GM23338 (cell line): Measurements from ENCODE around the gene SLC22A4. TPM values are rescaled to one million over a fixed set of nuclear protein-coding genes. Genes with fewer than 3 reads are reported as not detected.

Experiments used
- ATAC-seq: fragments of 200-7000 bp; cut with Tn5 transposase; 3 replicates; pipeline ENCODE4 v1.9.1; 2020
- DNase-seq: peaks from one replicate; pipeline ENCODE4 v3.0.0-alpha.2; 2015; ENCODE audit warnings: low spot score
- H2AFZ ChIP-seq: fragments of 200-600 bp; sonication (generic); 2 replicates; pipeline ENCODE4 v1.8.0; 2016; ENCODE audit warnings: antibody characterized with exemption, mild to moderate bottlenecking, moderate library complexity
- H3F3A ChIP-seq: fragments of 200-600 bp; sonication (generic); replicated peaks from 2 replicates; pipeline ENCODE4 v1.8.0; 2017; ENCODE audit warnings: antibody characterized with exemption, mixed run types, low read depth
- H3K27ac ChIP-seq: fragments of 200-600 bp; sonication (generic); 2 replicates; pipeline ENCODE4 v1.6.1; 2016; ENCODE audit warnings: low read depth
- H3K27me3 ChIP-seq: fragments of 200-600 bp; sonication (generic); 2 replicates; pipeline ENCODE4 v1.8.0; 2016; ENCODE audit warnings: mild to moderate bottlenecking, mixed run types, moderate library complexity; ENCODE audit not compliant: insufficient read depth
- H3K36me3 ChIP-seq: fragments of 200-600 bp; sonication (generic); 2 replicates; pipeline ENCODE4 v1.8.0; 2016; ENCODE audit warnings: mild to moderate bottlenecking; ENCODE audit not compliant: insufficient read depth
- H3K4me1 ChIP-seq: fragments of 200-600 bp; sonication (generic); 2 replicates; pipeline ENCODE4 v1.8.0; 2016; ENCODE audit warnings: mild to moderate bottlenecking, moderate library complexity; ENCODE audit not compliant: insufficient read depth
- H3K4me2 ChIP-seq: fragments of 200-600 bp; sonication (generic); 2 replicates; pipeline ENCODE4 v1.7.1; 2017; ENCODE audit warnings: mixed run types
- H3K4me3 ChIP-seq: fragments of 200-600 bp; sonication (generic); 2 replicates; pipeline ENCODE4 v1.6.1; 2016; ENCODE audit warnings: mixed run types
- H3K79me2 ChIP-seq: fragments of 200-600 bp; sonication (generic); replicated peaks from 2 replicates; pipeline ENCODE4 v1.8.0; 2017; ENCODE audit warnings: mild to moderate bottlenecking; ENCODE audit not compliant: insufficient read depth
- H3K9me2 ChIP-seq: fragments of 200-600 bp; sonication (generic); 2 replicates; pipeline ENCODE4 v1.8.0; 2017; ENCODE audit not compliant: insufficient read depth
- H4K20me1 ChIP-seq: fragments of 200-600 bp; sonication (generic); replicated peaks from 2 replicates; pipeline ENCODE4 v1.8.0; 2017; ENCODE audit warnings: mild to moderate bottlenecking; ENCODE audit not compliant: insufficient read depth
- H3K27ac Mint-ChIP-seq: 2 replicates; pipeline ENCODE4 v1.8.0; 2020; ENCODE audit warnings: inconsistent platforms, mild to moderate bottlenecking, moderate library complexity, mixed read lengths
- H3K27me3 Mint-ChIP-seq: 3 replicates; pipeline ENCODE4 v1.8.0; 2022; ENCODE audit warnings: low read depth, mild to moderate bottlenecking, moderate library complexity, mixed read lengths, inconsistent platforms; ENCODE audit not compliant: insufficient read depth, poor library complexity
- H3K36me3 Mint-ChIP-seq: 3 replicates; pipeline ENCODE4 v1.8.0; 2021; ENCODE audit warnings: low read depth, mild to moderate bottlenecking, inconsistent platforms, moderate library complexity, mixed read lengths
- H3K4me1 Mint-ChIP-seq: 3 replicates; pipeline ENCODE4 v1.8.0; 2020; ENCODE audit warnings: mild to moderate bottlenecking, inconsistent platforms, mixed read lengths
- H3K4me3 Mint-ChIP-seq: 3 replicates; pipeline ENCODE4 v1.8.0; 2021; ENCODE audit warnings: moderate library complexity, mild to moderate bottlenecking, inconsistent platforms, mixed read lengths
- H3K9me3 Mint-ChIP-seq: 3 replicates; pipeline ENCODE4 v1.8.0; 2020; ENCODE audit warnings: moderate library complexity, mild to moderate bottlenecking, inconsistent platforms, mixed read lengths
- CREB1 ChIP-seq: fragments of 250-450 bp; sonication (Bioruptor Pico); IDR thresholded peaks from 2 replicates; pipeline ENCODE4 v1.5.0; 2020; ENCODE audit warnings: low read depth, mild to moderate bottlenecking, moderate library complexity
- CTCF ChIP-seq, 2 experiments: fragments of 200-600 bp in 1 of 2; sonication (generic) in 1 of 2; conservative IDR thresholded peaks; 2 replicates each; pipeline versions ENCODE4 v1.5.1 to v1.6.1; 2016 to 2017; ENCODE audit warnings: antibody characterized with exemption in 2 of 2, low read depth in 2 of 2, mild to moderate bottlenecking in 2 of 2, moderate library complexity in 1 of 2
- EZH2phosphoT487 ChIP-seq: fragments of 200-600 bp; sonication (generic); IDR thresholded peaks from one replicate; pipeline ENCODE4 v1.8.1; 2018; ENCODE audit warnings: antibody characterized with exemption; ENCODE audit not compliant: unreplicated experiment
- NANOG ChIP-seq: IDR thresholded peaks from 2 replicates; pipeline ENCODE4 v1.6.1; 2016; ENCODE audit warnings: antibody characterized with exemption, borderline replicate concordance
- POLR2AphosphoS5 ChIP-seq: IDR thresholded peaks from 2 replicates; pipeline ENCODE4 v1.6.1; 2016; ENCODE audit warnings: antibody characterized with exemption, low read depth
- STAT1 ChIP-seq: IDR thresholded peaks from one replicate; pipeline ENCODE4 v1.6.1; 2016; ENCODE audit warnings: antibody characterized with exemption; ENCODE audit not compliant: unreplicated experiment
- ZNF331 ChIP-seq: fragments of 250-450 bp; sonication (Bioruptor Pico); IDR thresholded peaks from 2 replicates; pipeline ENCODE4 v1.5.0; 2020; ENCODE audit warnings: low read depth, mild to moderate bottlenecking, moderate library complexity
- polyA plus RNA-seq: library from polyadenylated mRNA; unstranded; fragments of >200 nt; fragmentation: Nextera tagmentation; extraction: Ambion mirVana; gene quantifications from 2 replicates; pipeline ENCODE4 v1.2.1, GENCODE V29; 2016
- total RNA-seq: library from RNA; depleted of rRNA; stranded (reverse); fragments of >200 nt; shearing (Covaris generic); gene quantifications from 2 replicates; pipeline ENCODE4 v1.2.3, GENCODE V29; 2014
- TF ChIP-seq, protein P1 (sequence below): IDR thresholded peaks from 2 replicates; pipeline ENCODE4 v1.6.1; 2016; ENCODE audit warnings: antibody characterized with exemption
- TF ChIP-seq, protein P2 (sequence below): fragments of 250-450 bp; sonication (Bioruptor Pico); IDR thresholded peaks from 2 replicates; pipeline ENCODE4 v1.5.0; 2020; ENCODE audit warnings: mild to moderate bottlenecking, moderate library complexity

The SLC22A4 gene
- total and polyA plus RNA-seq, 2 experiments from 2014 or later = 0.28 to 0.40 TPM

GRCh38 chr5:132296412-132297016 is 2.3 kb downstream of the SLC22A4 start:
- TF ChIP-seq NANOG (no peak), EZH2phosphoT487 (no peak), CREB1 (CRISPR knock-in tag) (no peak), STAT1 (no peak), POLR2AphosphoS5 (no peak), ZNF331 (no peak), CTCF (conservative IDR thresholded peaks at IDR 0.05; ENCODE audit: low read depth in 2 of 2) (no peak)
- TF ChIP-seq, protein P1, sequence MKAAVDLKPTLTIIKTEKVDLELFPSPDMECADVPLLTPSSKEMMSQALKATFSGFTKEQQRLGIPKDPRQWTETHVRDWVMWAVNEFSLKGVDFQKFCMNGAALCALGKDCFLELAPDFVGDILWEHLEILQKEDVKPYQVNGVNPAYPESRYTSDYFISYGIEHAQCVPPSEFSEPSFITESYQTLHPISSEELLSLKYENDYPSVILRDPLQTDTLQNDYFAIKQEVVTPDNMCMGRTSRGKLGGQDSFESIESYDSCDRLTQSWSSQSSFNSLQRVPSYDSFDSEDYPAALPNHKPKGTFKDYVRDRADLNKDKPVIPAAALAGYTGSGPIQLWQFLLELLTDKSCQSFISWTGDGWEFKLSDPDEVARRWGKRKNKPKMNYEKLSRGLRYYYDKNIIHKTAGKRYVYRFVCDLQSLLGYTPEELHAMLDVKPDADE = no peak
- TF ChIP-seq, protein P2, sequence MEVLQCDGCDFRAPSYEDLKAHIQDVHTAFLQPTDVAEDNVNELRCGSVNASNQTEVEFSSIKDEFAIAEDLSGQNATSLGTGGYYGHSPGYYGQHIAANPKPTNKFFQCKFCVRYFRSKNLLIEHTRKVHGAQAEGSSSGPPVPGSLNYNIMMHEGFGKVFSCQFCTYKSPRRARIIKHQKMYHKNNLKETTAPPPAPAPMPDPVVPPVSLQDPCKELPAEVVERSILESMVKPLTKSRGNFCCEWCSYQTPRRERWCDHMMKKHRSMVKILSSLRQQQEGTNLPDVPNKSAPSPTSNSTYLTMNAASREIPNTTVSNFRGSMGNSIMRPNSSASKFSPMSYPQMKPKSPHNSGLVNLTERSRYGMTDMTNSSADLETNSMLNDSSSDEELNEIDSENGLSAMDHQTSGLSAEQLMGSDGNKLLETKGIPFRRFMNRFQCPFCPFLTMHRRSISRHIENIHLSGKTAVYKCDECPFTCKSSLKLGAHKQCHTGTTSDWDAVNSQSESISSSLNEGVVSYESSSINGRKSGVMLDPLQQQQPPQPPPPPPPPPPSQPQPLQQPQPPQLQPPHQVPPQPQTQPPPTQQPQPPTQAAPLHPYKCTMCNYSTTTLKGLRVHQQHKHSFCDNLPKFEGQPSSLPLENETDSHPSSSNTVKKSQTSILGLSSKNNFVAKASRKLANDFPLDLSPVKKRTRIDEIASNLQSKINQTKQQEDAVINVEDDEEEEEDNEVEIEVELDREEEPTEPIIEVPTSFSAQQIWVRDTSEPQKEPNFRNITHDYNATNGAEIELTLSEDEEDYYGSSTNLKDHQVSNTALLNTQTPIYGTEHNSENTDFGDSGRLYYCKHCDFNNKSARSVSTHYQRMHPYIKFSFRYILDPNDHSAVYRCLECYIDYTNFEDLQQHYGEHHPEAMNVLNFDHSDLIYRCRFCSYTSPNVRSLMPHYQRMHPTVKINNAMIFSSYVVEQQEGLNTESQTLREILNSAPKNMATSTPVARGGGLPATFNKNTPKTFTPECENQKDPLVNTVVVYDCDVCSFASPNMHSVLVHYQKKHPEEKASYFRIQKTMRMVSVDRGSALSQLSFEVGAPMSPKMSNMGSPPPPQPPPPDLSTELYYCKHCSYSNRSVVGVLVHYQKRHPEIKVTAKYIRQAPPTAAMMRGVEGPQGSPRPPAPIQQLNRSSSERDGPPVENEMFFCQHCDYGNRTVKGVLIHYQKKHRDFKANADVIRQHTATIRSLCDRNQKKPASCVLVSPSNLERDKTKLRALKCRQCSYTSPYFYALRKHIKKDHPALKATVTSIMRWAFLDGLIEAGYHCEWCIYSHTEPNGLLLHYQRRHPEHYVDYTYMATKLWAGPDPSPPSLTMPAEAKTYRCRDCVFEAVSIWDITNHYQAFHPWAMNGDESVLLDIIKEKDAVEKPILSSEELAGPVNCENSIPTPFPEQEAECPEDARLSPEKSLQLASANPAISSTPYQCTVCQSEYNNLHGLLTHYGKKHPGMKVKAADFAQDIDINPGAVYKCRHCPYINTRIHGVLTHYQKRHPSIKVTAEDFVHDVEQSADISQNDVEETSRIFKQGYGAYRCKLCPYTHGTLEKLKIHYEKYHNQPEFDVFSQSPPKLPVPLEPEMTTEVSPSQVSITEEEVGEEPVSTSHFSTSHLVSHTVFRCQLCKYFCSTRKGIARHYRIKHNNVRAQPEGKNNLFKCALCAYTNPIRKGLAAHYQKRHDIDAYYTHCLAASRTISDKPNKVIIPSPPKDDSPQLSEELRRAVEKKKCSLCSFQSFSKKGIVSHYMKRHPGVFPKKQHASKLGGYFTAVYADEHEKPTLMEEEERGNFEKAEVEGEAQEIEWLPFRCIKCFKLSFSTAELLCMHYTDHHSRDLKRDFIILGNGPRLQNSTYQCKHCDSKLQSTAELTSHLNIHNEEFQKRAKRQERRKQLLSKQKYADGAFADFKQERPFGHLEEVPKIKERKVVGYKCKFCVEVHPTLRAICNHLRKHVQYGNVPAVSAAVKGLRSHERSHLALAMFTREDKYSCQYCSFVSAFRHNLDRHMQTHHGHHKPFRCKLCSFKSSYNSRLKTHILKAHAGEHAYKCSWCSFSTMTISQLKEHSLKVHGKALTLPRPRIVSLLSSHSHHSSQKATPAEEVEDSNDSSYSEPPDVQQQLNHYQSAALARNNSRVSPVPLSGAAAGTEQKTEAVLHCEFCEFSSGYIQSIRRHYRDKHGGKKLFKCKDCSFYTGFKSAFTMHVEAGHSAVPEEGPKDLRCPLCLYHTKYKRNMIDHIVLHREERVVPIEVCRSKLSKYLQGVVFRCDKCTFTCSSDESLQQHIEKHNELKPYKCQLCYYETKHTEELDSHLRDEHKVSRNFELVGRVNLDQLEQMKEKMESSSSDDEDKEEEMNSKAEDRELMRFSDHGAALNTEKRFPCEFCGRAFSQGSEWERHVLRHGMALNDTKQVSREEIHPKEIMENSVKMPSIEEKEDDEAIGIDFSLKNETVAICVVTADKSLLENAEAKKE (CRISPR knock-in tag) = no peak
- H3K27me3 ChIP-seq = peaks cover 24% of the 10 kb centered on the region
- no peaks in the 10 kb centered on the region for H3K79me2 ChIP-seq
- no peak overlapping the region for H3K4me3 Mint-ChIP-seq
- H3K27ac Mint-ChIP-seq = no peak overlapping the region
- H3K4me2 ChIP-seq = no peak overlapping the region
- no peak overlapping the region for H2AFZ ChIP-seq
- H3K4me1 ChIP-seq = peaks cover 14% of the 10 kb centered on the region
- no peaks in the 10 kb centered on the region for H3K36me3 Mint-ChIP-seq
- no peaks in the 10 kb centered on the region for H3K9me3 Mint-ChIP-seq
- H3K4me1 Mint-ChIP-seq = peaks cover 7% of the 10 kb centered on the region; the same call in 2 of the 3 replicates
- no peak overlapping the region for H3K4me3 ChIP-seq
- no peaks in the 10 kb centered on the region for H3K9me2 ChIP-seq
- no peak for ATAC-seq
- H3K27ac ChIP-seq = no peak overlapping the region
- peaks cover 21% of the 10 kb centered on the region for H3K27me3 Mint-ChIP-seq
- DNase-seq = no peak
- no peaks in the 10 kb centered on the region for H3K36me3 ChIP-seq
- peaks cover 3% of the 10 kb centered on the region; the same call in 1 of the 2 replicates for H3F3A ChIP-seq
- H4K20me1 ChIP-seq = no peaks in the 10 kb centered on the region
